Lower leg skin (tissue), 3 donors: ENCODE results near the gene IP6K1.

Source experiments
- CTCF ChIP-seq, 3 donors: fragments of 450-650 bp; IDR thresholded peaks; one replicate each; pipeline ENCODE4 v1.5.1; 2016; ENCODE audit warnings: antibody characterized with exemption in 3 of 3, mild to moderate bottlenecking in 3 of 3, moderate library complexity in 2 of 3
- POLR2A ChIP-seq, 2 donors: fragments of 450-650 bp; IDR thresholded peaks; one replicate each; pipeline ENCODE4 v1.6.1; 2016 to 2017; ENCODE audit warnings: antibody characterized with exemption in 2 of 2, mild to moderate bottlenecking in 1 of 2, moderate library complexity in 1 of 2

DNA sequence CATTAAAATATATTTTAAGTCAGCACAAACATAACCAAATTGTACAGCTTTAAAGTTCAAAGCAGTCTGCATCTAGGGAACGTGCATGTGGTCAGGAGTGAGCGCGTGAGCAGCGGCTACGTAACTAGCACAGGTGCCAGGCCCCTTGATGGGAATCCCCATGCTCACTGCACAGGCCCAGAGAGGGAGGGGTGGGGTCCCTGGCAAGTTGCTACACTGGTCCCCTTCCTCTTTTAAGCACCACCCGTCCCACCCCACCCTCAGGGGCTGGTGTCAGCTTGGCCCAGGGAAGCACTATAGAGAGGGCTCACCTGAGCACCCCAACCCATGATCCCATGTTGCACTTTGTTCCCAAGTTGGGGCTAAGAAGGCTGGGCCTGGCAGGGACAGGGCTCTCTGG lies 61.8 kb downstream of the IP6K1 start:
- no peak for TF ChIP-seq CTCF (IDR thresholded peaks at IDR 0.05)
- TF ChIP-seq POLR2A (IDR thresholded peaks at IDR 0.05), result no peak
